HG02623 (cell line): ENCODE results near the gene CFD.

Experiments used
- ATAC-seq: cut with Tn5 transposase; IDR thresholded peaks from one replicate; pipeline ENCODE4 v1.9.1; 2021; ENCODE audit warnings: moderate library complexity; ENCODE audit not compliant: unreplicated experiment

CFD gene

DNA sequence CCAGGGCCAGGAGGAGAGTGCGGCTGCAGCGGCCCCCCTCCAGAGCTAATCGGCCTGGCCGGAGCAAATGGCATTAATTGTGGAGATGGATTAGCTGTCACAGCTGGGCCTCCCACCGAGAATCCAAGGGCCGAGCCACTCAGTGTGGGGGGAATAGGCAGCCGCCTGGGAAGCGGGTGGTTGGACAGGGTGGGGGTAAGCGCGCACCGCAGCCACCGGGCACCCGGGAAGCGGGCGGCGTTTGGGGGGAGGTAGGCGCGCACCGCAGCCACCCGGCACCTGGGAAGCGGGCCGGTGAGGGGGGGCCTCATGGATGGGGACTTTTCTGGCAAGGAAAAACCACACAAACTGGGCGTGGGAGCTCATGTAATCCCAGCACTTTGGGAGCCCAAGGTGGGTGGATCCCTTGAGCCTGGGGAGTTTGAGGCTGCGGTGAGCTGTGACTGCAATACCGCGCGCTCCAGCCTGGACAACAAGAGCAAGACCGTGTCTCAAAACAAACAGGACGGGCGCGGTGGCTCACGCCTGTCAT is 43.9 kb downstream of the CFD start:
- ATAC-seq, result no peak

DNA sequence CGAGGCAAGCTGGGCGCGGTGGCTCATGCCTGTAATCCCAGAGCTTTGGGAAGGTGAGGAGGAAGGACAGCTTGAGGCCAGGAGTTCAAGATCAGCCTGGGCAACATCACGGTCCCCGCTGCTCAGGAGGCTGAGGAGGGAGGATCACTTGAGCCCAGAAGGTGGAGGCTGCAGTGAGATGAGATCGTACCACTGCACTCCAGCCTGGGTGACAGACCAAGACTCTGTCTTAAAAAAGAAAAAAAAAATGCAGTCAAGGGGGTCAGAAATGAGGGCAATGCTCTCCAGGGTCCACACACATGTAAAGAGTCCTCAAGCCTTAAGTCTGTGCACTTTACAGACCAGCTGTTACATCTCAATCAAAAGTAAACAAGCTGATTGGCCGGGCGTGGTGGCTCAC is 45.1 kb downstream of the CFD start:
- no peak for ATAC-seq

- ATAC-seq, result no peak
Observed at GRCh38 chr19:906480-906879, 47.0 kb downstream of the CFD start.

DNA sequence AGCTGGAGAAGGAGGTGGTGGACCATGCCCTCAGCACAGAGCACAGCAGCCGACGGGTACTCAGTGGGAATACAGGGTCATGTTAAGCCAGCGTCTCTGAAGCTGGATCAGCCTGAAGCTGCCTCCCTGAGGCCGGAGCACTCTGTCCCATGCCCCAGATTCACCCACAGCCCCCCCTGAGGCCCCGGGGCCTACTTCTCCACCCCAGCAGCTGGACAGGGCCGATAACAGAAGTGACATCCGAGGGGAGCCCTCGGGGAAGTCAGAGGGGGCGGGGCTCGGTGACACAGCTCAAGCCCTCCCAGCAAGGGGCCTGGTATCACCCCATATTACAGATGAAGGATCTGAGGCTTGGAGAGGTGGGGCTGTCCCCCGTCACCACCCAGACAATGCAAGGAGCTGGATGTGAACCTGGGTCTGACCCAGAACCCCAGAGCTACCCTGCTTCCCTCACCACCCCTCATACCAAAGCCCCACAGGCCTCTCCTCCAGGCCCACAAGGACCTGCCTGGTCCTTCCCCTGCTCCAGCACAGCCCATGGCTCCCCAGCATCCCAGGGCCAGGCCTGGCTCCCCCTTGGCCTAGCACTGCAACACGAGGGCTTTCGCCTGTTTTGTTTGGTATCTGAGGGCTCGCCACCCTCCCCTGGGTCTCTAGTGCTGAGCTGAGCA is 47.9 kb downstream of the CFD start:
- ATAC-seq, result no peak

DNA sequence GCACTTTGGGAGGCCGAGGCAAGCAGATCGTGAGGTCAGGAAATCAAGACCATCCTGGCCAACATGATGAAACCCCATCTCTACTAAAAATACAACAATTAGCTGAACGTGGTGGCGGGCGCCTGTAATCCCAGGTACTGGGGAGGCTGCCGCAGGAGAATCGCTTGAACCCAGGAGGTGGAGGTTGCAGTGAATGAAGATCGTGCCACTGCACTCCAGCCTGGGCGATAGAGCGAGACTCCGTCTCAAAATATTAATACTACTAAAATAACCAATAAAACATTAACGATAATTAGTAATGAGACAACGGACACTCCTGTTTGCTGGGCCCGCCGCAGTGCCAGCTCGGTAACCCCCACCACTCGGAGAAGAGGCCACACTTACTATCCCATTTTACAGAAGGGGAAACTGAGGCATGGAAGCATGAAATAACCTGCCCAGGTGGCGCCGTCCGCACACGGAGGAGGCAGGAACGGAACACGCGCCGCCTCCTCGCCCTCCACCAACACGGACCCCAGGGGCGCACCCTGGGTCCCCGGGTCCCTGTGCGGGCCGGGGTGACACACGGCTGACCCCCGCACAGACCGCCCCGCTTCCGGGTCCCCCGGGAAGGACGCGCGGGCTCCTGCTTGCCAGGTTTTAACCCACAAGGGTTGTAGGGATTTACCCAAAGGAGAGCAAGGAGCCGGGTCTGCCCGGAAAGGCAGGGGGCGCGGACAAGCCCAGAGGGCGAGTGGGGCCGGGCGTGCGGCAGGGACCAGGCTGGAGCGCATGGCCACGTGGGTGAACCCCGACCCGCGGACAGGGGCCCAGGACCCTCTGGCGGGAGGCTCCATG is 52.0 kb downstream of the CFD start:
- no peak for ATAC-seq

DNA sequence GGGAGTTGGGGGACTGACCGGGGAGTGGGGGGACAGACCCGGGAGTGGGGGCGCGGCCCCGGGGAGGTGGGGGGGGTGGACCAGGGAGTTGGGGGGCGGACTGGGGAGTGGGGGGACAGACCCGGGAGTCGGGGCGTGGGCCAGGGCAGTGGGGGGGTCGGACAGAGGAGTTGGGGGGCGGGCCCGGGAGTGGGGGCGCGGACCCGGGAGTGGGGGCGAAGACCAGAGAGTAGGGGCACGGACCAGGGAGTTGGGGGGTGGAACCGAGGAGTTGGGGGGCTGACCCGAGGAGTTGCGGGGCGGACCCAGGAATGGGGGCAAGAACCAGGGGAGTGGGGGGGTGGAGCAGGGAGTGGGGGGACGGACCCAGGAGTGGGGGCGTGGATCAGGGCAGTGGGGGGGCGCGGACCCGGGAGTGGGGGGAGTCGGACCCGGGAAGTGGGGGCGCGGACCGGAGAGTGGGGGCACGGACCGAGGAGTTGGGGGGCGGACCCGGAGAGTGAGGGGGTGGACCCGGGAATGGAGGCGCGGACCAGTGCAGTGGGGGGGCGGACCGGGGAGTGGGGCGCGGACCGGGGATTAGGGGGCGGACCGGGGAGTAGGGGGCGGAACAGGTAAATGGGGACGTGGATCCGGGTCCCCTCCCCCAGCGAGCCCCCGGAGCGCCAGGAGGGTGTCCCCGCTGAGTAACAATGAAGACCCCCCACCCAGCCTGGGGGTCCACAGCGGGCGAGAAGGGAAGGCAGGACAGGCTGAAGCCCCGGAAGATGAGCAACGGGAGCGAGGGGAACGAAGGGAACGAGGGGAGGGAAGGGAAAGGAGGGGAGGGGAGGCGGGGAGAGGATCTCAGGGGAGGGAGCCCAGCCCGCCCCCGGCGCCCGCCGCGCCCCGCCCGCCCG is 53.0 kb downstream of the CFD start:
- no peak for ATAC-seq
